Body of pancreas (tissue), 4 donors: ENCODE results near the gene PRRT4. TPM values are rescaled to one million over a fixed set of nuclear protein-coding genes. Genes with fewer than 3 reads are reported as not detected.

Source experiments
- ATAC-seq: fragments of 150-250 bp; one replicate; pipeline ENCODE4 v1.9.1; 2016
- DNase-seq, 4 donors: peaks; one replicate each; pipeline ENCODE4 v3.0.0-alpha.2; 2019
- H3K27ac ChIP-seq, 4 donors: fragments of 200-600 bp; sonication (generic); 1 replicate in 3 of 4; 2 replicates in 1 of 4; pipeline versions ENCODE4 v1.5.1 to v1.6.1; 2016 to 2019; ENCODE audit warnings: mild to moderate bottlenecking in 1 of 4, mixed read lengths in 1 of 4, moderate library complexity in 1 of 4
- H3K27me3 ChIP-seq, 2 donors: fragments of 200-600 bp; sonication (generic); one replicate each; pipeline ENCODE4 v1.6.0; 2016; ENCODE audit warnings: mild to moderate bottlenecking in 1 of 2
- H3K36me3 ChIP-seq, 2 donors: fragments of 200-600 bp; sonication (generic); replicated peaks in 1 of 2; 2 replicates each; pipeline ENCODE4 v1.5.1; 2016; ENCODE audit warnings: low read depth in 2 of 2; ENCODE audit not compliant: insufficient read depth in 1 of 2
- H3K4me1 ChIP-seq: fragments of 200-600 bp; sonication (generic); one replicate; pipeline ENCODE4 v1.6.0; 2016
- H3K4me3 ChIP-seq, 2 donors: fragments of 200-600 bp; sonication (generic); 1 replicate in 1 of 2; 2 replicates in 1 of 2; pipeline ENCODE4 v1.5.1; 2016 to 2019
- H3K9me3 ChIP-seq, 3 donors: fragments of 200-600 bp; sonication (generic); 1 replicate in 2 of 3; 2 replicates in 1 of 3; pipeline ENCODE4 v1.5.1; 2016
- CTCF ChIP-seq, 7 experiments: fragments of 450-650 bp in 4 of 7; fragments of 200-600 bp in 3 of 7; sonication (generic) in 3 of 7; IDR thresholded peaks; one replicate each; pipeline ENCODE4 v1.5.1; 2016 to 2019; ENCODE audit warnings: antibody characterized with exemption in 7 of 7
- POLR2A ChIP-seq, 3 donors: fragments of 450-650 bp; IDR thresholded peaks; one replicate each; pipeline ENCODE4 v1.6.1; 2016; ENCODE audit warnings: antibody characterized with exemption in 3 of 3, mild to moderate bottlenecking in 2 of 3
- WGBS, 2 donors: methylation state at CpG; one replicate each; pipeline ENCODE4 v1.1.5; 2017; 5-methylcytosine and 5-hydroxymethylcytosine counted together
- intact Hi-C: fragments of 100-400 bp; cut with DNase I; formaldehyde crosslinking; loops from one replicate; pipeline ENCODE4 v1.15.1; 2023
- total RNA-seq, 2 donors: library from RNA; depleted of rRNA; stranded (reverse); fragments of >200 nt; gene quantifications; one replicate each; pipeline ENCODE4 v1.1.0, GENCODE V29; 2016

PRRT4 gene
- total RNA-seq, 2 donors from 2014 or later = 7.6 TPM; not detected in 1

DNA sequence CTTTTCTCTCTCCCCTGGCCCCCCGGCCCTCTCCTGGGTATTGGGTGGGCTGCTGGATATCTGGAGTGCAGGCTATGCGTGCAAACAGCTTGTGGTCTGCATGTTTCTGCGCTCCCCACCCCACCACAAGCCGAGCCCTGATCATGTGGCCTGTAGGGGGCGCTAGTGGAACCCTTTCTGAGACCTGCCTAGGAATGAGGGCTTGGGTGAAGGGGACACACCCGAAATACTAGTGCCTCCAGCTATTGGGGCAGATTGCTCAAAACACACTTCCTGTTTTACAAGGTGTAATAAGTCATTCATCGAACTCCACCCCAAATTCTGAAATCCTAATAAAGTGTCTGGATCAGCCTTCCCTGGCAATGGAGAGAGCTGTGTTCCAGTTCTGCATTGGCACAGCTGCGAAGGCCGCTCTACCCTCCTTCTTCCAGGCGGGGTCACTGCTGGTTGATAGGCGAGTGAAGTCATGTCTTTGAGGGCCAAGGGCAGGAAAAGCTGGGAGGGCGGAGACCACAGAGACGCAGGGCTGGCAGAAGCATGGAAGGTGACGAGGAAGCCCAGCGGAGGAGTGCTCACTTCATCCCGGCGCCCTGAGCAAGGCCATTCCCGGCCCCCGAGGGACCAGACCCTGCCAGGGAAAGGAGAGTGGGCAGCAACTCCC, 19.8 kb upstream of the PRRT4 start:
- Histone ChIP-seq H3K27ac (no peak overlapping the region), H3K36me3 (no peaks in the 10 kb centered on the region), H3K4me3 (no peak overlapping the region), H3K9me3 (no peaks in the 10 kb centered on the region), H3K4me1 (no peaks in the 10 kb centered on the region), H3K27me3 (no peaks in the 10 kb centered on the region)
- ATAC-seq (no peak), DNase-seq (no peak)
- WGBS, 2 donors = 57 to 61% methylated on average over 18 to 19 of the region's 19 CpGs
- intact Hi-C loops = no loop called here
- TF ChIP-seq CTCF (IDR thresholded peaks at IDR 0.05) (peak in 3 of 7 experiments; percentile 5 to 10 (median 8)), POLR2A (IDR thresholded peaks at IDR 0.05) (no peak)

DNA sequence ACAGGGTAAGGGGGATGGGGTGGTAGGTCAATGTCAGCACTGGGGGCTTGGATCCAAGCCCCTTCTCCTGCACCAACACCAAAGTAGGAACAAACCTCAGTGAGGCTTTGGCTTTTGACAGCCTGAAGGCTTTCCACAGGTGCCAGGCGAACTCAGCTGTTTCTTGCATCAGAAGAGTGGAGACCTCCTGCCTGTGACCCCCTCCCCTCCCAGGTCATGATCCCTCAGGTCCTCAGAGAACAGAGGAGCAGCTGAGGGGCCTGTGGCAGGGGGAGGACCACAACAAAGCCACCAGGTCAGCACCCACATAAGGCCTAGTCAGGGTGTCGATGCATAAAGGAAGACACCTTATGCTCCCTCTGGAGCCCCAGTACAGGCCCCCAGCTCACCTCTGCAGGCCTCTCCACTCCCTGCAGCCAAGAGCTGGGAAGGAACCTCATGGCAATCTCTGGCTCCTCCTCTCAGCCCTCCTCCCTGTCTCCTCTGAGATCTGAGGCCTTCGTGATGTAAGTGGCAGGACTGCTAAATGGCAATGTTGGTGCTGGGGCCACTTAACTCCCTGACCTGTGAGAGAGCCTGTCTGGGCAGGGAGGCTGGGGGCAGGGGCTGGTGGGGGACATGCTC, 19.1 kb upstream of the PRRT4 start:
- ATAC-seq (no peak), DNase-seq (no peak)
- no peaks in the 10 kb centered on the region for H3K4me1 ChIP-seq
- intact Hi-C loops = no loop called here
- H3K36me3 ChIP-seq = no peaks in the 10 kb centered on the region
- H3K4me3 ChIP-seq = no peak overlapping the region
- no peaks in the 10 kb centered on the region for H3K27me3 ChIP-seq
- 75 to 100% methylated on average over 1 to 3 of the region's 3 CpGs for WGBS, 2 donors
- H3K9me3 ChIP-seq = no peaks in the 10 kb centered on the region
- H3K27ac ChIP-seq = no peak overlapping the region
- no peak for TF ChIP-seq CTCF (IDR thresholded peaks at IDR 0.05)
- TF ChIP-seq POLR2A (IDR thresholded peaks at IDR 0.05) = no peak

DNA sequence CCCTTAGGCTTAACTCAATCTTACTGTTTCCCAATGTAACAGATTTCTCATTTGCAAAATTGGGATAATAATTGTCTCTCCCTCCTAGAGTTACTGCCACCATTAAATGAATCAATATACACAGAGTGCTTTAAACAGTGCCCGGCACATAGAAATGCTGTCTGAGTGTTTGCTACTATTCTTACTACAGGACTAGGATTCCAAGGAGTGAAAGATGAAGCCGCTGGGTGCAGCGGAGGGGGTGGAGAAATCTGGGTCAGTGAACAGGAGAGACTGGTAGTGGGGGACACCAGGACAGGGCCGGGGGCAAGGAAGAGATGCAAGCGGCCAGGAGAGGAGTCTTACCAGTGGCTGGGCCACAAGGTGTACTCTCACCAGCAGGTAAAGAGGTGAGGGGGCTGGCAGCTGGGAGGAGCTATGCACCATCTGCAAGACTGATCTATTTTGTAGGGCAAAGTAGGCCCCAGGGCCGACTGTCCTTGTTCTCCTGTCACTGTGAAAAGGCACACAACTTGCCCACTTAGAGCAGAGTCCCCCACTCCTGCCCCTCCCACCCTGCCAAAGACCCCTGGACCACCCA, 18.5 kb upstream of the PRRT4 start:
- TF ChIP-seq CTCF (IDR thresholded peaks at IDR 0.05) = no peak
- TF ChIP-seq POLR2A (IDR thresholded peaks at IDR 0.05) = no peak
- Histone ChIP-seq H3K27me3 (no peaks in the 10 kb centered on the region), H3K36me3 (no peaks in the 10 kb centered on the region), H3K9me3 (no peaks in the 10 kb centered on the region), H3K4me3 (no peak overlapping the region), H3K27ac (no peak overlapping the region), H3K4me1 (no peaks in the 10 kb centered on the region)
- WGBS, 2 donors = 84% methylated on average over 5 to 6 of the region's 6 CpGs
- ATAC-seq (no peak), DNase-seq (no peak)
- intact Hi-C loops = no loop called here

GRCh38 chr7:128378637-128379036, 17.1 kb upstream of the PRRT4 start:
- Histone ChIP-seq H3K4me3 (no peak overlapping the region), H3K27ac (no peak overlapping the region), H3K36me3 (no peaks in the 10 kb centered on the region), H3K9me3 (no peaks in the 10 kb centered on the region), H3K27me3 (no peaks in the 10 kb centered on the region), H3K4me1 (no peaks in the 10 kb centered on the region)
- no peak for DNase-seq
- WGBS, 2 donors = 31 to 32% methylated on average over 2 of the region's 2 CpGs
- intact Hi-C loops = no loop called here
- ATAC-seq = no peak
- TF ChIP-seq CTCF (IDR thresholded peaks at IDR 0.05) (no peak), POLR2A (IDR thresholded peaks at IDR 0.05) (no peak)
